A172 (cell line): Measurements from ENCODE around the gene FBXL20. TPM values are rescaled to one million over a fixed set of nuclear protein-coding genes. Genes with fewer than 3 reads are reported as not detected.
"Not testable (repeated sequence)": the region's sequence is repeated elsewhere in the genome, so short reads cannot be mapped to it uniquely, and the experiment has no call there.

ENCODE experiments used
- DNase-seq: peaks from one replicate; pipeline ENCODE4 v3.0.0-alpha.2; 2015; ENCODE audit warnings: low spot score
- total RNA-seq: library from RNA; depleted of rRNA; stranded (reverse); fragments of >200 nt; shearing (Covaris generic); gene quantifications from 2 replicates; pipeline ENCODE4 v1.2.3, GENCODE V29; 2014; rRNA removed

Gene FBXL20, protein sequence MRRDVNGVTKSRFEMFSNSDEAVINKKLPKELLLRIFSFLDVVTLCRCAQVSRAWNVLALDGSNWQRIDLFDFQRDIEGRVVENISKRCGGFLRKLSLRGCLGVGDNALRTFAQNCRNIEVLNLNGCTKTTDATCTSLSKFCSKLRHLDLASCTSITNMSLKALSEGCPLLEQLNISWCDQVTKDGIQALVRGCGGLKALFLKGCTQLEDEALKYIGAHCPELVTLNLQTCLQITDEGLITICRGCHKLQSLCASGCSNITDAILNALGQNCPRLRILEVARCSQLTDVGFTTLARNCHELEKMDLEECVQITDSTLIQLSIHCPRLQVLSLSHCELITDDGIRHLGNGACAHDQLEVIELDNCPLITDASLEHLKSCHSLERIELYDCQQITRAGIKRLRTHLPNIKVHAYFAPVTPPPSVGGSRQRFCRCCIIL
- 9.8 and 11.9 TPM in 2 replicates for total RNA-seq

DNA sequence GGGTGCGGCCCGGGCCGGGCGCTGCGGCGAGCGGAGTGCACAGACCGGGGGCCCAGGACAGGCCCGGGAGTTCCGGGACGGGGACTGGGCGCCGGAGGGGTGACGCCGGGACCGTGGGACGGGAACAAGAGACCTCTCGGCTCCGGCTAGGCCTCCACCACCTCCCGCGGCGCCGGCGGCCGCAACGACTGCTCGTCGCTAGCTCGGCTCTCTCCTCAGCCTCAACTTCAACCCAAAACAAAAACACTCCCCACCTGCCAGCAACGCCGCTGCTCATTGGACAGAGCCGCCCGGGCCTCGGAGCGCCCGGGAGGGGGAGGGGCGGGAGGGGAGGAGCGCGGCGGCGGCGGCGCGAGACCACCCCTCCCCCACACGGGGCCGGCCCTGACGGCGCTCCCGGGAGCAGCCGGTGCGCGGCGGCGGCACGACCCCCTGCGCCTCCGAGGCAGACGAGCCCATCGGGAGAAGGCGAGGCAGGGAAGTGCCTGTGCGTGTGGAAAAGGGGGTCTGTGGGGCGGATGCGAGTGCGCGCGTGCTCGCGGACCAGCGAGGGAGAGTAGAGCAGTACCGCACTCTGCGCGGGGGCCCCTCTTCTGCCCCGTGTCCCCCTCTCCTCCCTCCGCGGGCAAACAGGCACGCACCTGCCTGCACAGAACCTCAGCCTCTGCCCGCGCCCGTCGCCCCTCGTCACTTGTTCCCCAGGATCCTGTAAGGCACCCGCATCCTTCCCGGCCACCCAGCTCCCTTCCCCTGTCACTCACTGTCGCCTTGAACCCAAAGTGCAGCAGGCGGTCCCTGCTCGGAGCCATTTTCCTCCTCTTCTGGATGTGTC is at the start of gene FBXL20:
FBXL20 (minus strand) TSS at position 215 of the 832 bp plus-strand sequence. CDS start 224 bp downstream, outside the sequence.
- peak; percentile 78 for DNase-seq

DNA sequence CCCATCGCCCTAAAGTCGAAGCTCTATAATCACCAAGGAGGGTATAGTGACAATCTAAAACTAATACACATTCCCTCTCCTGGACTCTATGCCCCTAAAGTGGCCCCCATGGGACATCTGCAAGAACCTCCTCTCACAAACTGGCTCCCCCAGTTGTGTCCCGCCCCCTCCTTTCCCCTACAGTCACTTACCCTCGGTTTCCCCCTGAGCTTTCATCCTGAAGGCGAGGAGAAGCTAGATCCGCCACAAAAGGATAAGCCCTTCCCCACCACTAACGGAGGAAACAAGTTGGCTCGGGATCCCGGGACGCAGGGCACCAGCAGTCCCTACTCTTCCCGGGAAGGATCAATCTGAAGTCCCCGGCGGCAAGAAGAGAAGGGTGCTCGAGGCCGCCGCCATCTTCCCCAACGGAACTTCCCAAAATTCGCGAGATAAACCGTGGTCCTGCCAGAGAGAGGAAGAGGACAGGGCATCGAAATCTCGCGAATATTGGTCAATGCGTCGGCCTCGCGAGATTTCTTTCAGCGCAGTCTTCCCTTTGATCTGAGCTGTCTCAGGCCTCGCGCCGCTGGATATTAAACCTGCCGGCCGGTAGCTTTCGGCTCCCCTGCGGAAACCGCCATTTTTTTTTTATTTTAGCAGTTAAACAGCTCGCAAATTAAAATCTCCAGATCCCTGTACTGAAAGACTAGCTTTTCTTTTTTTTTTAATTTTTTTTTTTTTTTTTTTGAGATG is 49.6 kb upstream of the FBXL20 start, which contains the start of gene MED1:
MED1 (minus strand) TSS at position 417 of the 735 bp plus-strand sequence; CDS start at position 216, 201 bp downstream.
- DNase-seq: peak; percentile 100

DNA sequence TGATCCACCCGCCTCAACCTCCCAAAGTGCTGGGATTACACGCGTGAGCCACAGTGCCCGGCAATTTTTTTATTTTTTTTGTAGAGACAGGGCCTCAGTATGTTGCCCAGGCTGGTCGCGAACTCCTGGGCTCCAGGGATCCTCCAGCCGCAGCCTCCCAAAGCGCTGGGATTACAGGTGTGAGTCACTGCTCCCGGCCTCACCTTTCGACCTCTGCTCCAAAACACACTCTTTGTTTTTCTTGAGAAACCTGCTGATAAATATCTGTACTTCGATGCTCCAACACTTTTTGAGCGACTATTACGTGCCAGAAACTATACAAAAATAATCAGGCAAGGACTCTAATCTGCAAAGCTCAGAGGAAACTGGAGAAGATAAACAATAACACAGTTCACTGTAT is 48.6 kb upstream of the FBXL20 start:
- DNase-seq: peak; percentile 11

DNA sequence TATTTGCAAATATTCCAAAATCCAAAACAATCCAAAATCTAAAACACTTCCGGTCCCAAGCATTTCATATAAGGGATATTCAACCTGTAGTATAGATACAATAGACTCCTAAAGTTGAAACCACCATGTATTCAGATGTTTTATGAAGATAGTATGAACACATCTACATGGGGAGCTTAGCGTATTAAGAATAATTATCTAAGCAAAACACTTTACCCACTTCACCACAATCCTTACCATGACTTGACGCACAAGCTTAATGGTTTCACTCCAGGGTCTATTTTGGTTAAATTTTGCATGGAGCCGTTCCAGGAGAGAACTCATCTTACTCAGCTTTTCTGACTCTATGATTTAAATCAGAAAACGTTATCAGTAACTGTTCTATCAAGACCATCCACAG is 46.1 kb upstream of the FBXL20 start:
- no peak for DNase-seq

DNA sequence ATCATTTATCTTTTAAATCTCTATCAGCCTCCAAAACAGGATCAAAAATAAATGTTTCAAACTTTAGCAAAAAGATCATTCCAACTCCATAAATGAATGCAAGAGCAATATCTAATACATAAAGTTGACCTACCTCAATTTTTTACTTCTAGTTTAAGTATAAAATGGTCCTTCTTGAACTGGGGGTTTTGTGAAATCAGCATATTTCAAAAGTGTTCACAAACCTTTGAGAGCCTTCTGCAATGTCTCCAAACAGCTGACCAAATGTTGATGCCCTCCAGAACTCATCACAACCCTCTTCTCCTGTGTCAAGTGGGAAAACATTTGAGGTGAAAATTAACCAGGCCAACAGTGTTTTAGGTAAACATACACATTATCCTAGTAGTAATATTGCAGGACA is 41.9 kb upstream of the FBXL20 start:
- no peak for DNase-seq

DNA sequence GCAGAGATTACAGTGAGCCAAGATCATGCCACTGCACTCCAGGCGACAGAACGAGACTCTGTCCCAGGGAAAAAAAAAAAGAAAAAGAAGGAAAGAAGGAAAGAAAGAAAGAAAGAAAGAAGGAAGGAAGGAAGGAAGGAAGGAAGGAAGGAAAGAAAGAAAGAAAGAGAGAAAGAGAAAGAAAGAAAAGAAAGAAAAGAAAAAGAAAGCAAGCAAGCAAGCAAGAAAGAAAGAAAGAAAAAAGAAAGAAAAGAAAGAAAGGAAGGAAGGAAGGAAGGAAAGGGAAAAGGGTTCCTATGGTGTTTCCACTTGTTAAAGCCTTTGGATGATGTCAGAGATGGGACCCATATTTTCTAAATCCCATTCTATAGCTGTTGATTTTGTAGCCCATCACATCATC is 38.4 kb upstream of the FBXL20 start:
- not testable (repeated sequence) for DNase-seq

DNA sequence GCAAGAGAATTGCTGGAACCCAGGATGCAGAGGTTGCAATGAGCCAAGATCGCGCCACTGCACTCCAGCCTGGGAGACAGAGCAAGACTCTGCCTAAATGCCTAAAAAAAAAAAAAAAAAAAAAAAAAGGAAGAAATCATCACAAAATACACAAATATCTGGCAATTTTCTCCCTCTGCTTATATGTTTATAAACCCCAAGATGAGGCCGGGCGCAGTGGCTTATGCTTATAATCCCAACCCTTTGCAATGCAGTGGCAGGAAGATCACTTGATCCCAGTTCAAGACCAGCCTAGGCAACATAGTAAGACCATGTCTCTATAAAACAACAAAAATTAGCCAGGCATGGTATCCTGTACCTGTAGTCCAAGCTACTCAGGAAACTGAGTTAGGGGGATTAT is 28.2 kb upstream of the FBXL20 start:
- no peak for DNase-seq

DNA sequence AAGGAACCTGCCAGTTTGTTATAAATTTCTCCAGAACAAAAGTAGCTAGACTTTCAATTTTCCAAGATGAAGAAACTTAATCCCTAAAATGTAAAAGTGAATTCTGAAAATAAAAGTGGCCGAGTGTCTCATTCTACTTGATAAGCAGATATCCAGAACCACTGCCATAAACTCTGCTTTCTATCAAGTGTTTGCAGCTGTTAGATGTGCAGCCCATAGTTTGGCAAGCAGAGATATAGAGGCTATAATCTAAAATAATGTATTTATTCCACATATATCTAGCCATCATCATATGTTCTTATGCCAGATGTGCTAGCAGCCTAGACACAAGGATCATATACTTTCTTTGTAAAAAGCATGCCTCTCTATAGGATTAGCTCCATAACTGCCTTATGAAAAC is 14.7 kb upstream of the FBXL20 start:
- no peak for DNase-seq

DNA sequence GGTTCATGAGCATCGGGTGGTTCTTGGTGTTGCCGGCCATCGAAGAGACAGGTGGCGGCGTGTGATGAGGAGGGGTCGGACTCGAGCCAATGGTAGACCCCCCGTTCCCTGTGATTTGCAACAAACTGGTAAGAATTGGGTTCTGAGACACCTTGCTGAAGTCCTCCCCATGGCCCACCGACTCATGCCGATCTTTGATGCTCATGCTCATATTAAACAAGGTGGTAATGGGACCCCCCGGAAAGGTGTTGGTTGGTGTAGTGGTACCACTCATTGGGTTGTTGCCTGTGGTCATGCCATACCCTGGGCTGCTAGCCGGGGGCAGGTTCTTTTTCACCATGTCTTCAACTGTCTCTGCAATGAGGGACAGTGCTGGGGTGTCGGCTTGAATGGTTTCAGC is 8.9 kb upstream of the FBXL20 start:
- no peak for DNase-seq

DNA sequence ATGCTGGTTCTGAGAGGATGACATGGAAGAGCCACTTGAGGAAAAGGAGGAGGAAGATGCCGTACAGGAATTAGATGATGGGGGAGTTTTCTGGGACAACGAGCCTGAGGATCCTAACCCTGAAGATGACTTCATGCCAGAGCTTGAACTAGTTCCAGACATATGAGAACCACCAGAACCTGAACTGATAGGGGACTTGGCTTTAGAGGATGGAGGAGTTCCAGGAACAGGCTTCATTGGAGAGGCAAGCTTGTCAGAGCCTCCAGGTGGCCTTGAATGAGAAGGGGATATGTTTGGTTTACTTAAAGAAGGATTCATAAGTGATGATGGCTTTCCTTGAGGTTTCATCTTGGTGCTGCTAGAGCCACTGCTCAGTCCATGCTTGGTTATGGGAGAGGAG is 6.9 kb upstream of the FBXL20 start:
- no peak for DNase-seq

DNA sequence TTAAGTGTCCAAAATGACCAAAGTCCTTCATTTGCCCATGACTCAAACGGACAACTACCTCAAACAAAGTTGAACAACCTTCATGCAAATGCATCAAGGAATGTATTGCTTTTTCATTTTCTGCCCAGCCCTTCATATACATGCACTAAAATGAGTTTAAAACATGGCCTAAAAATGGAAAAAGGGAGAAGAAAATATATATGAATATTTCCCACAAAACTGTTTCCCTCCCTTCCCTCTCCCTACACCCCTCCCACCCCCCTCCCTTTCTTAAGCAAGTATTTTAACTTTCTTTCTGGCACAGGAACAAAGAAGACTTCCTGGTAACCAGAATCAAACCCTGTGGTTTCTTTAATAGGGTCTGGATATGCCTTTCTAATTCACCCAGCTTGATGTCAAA is 5.5 kb upstream of the FBXL20 start:
- no peak for DNase-seq

DNA sequence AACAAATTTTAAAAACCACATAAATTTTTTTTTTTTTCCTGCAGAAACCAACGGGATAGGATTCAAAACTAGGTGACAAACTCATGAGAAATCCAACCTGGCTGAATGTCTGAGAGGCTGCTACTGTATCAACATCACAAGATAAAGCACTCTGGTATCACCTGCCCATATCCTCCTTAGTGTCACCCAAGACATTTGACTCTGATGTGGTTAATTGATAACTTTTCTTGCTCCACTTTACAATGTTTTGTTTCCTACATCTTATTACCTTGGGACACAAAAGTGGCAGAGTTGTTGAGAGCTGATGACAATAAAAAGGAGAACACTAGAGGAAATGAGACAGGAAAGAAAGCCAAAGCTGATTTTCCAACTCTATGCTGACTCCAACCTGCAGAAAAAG is 4.0 kb upstream of the FBXL20 start:
- no peak for DNase-seq

DNA sequence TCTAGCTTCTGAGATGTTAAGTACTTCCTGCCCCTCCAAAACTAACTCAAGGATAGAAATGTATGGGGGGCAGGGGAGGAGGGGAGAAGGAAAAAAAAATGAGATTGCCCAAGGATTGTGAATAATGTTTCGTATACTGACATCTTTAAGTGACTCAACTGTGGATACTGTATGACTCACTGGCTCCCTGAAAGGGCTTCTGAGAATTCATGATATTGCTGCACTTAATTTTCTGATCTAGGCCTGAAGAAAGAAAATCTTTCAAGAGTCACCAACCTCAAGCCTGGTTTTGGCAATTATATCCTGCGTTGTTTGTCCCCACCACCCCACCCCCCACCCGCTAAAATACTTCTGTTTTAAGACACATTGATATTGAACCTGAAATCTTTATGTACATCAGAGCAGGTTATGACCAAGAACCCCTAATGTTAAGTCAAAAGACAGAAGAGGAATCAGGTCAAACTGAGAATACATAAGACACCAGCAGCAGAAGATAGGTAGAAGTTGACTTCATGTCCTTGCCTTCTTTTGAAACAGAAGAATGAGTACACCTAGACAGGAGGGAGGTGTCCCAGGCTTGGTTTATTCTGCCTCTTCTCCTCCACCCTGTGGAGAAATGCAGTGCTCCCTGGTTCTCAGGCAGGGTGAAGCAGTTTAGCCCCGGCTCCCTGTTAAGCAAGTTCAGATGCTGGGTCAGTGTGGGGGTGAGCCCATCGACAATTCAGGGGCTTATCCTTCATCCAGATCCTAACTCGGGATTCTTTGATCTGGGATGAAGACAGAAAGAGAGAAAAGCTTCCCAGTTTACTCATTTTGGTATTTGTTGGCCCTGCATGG is 3.3 kb upstream of the FBXL20 start:
- peak; percentile 82 for DNase-seq

DNA sequence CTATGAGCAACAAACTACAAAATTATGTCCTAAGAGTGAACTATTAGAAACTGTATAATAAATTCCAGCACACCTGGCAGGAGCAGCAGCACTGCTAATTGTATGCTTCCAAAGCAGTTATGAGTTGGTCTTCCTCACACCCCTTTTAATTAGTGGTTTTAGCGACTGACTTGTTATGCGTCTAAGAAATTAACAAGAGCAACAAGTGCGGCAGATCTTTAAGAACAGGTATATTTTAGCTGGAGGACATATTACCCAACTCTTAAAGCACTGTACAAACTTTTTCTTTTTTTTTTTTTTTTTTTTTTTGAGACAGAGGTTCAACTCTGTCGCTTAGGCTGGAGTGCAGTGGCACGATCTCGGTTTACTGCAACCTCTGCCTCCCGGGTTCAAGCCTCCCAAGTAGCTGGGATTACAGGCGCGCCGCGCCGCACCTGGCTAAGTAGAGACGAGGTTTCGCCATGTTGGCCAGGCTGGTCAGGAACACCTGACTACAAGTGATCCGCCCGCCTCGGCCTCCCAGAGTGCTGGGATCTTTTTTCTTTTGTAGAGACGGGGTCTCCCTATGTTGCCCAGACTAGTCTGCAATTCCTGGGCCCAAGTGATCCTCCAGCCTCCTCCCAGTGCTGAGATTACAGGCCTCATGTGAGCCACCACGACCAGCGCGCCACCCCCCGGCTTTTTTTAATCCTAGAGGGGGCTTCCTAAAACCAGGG is 1.6 kb upstream of the FBXL20 start:
- no peak for DNase-seq

DNA sequence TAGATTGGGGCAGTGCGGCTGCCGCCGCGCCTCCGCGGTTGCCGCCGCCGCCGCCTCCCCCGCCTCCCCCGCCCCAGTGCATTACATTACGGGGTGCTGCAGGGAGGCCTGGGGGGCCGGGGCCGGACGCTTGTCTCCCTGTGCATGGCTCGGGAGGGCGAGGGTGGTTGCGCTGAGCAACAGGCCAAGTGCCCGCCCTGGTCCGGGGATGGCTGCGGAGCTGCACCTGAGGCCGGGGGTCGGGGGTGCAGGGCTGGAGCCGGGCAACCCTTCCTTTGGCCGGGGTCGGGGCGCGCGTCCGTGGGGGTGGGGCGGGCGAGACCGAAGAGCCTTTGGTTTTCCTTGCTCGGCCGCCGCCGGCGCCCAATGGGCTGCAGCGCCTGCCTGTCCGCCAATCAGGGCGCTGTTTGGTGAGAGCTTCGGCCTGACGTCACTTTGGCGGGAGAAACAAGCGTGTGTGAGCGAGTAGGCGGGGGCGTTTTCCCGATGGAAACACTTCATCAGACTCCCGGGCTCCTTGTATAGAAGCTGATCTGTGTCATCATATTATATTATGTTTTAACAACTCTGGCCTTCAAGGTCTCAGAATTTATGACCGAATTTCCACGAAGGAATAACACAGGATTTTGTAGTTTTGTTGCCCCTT is 941 bp upstream of the FBXL20 start:
- DNase-seq: peak; percentile 92

DNA sequence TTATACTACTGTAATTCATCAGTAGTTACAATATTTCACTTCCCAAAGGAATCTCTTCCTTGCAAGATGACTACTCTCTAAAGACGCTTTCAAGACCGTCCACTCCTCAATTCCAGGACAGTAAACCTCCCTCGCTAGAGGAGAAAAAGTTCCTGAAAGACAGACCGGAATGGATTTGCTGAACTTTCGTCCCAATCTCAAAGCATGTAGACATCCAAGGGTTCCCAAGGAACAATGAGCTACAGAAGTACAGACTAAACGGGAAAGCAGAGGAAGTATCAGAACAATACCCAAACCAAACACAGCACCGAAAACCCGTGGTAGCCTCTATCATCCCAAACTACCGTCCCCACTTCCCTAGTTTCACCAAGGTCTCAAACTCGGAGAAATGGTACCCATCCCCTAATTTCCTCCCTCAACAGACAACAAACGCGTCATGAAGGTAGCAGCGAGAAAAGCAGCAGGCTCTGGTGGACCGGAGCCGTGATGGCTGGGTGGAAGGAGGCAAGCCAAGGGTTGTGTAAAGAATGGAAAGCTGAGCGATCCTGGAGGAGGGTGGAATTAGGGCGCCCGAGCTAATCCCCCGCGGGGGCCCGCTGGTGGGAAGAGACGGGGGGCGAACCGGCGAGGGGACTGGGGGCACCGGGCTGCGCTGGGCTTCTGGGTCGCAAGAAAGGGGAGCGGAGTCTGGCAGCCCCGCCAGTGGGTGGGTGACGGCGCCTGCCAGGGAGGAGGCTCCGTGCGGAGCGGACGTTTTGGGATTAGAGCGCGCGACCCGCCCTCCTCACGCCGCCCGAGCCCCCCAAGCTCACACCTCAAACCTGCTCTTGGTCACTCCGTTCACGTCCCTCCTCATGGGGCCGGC is 647 bp downstream of the FBXL20 start:
- DNase-seq: no peak

DNA sequence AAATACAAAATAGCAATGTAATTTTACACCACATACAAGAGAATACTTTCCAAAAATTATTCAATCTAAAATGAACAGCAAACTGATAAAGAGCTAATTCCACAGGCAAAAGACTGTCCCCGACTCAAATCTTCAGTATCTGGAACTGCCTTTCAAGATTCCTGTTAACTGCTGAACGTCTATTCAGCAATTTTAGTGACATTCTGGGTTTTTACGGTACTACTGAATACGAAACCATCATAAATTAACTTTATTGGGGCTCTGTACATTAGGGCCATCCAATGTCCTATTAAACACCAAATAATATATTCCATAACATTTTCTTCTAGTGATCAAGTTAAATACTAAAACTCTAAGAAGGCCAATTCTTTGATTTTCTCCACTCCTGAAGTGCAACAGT is 1.6 kb downstream of the FBXL20 start:
- no peak for DNase-seq

DNA sequence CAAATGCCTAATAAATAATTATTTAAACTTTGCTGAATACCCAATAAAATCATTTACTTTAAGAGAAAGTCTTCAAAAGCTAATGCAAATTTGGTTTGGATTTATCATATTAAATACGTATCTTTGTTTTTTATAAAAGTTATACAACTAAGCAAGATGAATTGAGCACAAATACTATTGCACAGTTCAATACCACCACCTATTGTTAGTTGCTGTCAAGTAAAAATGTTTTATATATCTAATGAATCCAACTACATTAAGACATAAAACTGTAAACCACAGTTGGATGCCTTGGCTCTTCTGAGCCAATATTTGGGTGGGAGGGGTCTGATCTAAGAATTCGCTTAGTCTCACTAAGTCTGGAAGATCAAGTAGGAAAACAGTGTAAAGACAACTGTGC is 7.7 kb downstream of the FBXL20 start:
- DNase-seq: no peak

DNA sequence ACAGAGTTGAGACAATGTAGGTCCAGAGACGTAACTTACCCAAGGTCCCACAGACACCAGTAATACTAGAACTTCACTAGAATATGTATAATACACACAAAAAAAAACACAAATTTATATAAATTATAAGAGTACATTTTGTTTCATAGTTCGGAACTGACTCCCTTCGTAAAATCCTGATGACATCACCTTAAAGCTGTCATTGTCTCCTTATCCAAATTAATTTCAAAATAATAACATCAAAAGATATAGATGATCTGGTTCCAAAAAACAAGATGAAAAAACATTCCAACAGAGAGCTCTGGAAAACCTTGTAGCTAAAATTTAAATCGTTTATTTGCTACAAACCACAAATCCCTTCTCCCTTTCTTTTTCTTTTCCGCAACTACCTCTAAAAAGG is 10.0 kb downstream of the FBXL20 start:
- DNase-seq: no peak
